Anterior cingulate cortex (tissue), 58 donors: ENCODE data around the gene HTN1.
"Not testable (repeated sequence)": the region's sequence is repeated elsewhere in the genome, so short reads cannot be mapped to it uniquely, and the experiment has no call there.

Source experiments
- DNase-seq, 58 donors: peaks; one replicate each; lab custom pipeline; 2025; lab: John Stamatoyannopoulos, UW

Gene HTN1

DNA sequence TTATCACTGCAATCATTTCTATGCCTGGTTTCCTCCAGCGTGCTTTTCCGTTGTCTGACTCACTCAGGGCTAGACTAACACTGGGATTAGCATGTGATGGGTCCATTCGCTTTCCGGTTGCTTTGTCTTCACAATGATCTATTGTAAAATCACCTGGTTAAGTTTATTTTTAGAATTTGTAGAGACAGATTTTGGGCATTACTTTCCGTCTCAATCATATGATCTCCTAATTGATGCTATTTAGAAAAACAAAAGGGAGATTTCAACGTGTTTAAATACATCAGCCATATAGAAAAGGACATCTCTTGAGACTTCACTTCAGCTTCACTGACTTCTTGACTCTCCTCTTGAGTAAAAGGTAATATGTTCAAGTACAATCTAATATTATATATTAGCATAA is at the start of gene HTN1:
TSS of gene HTN1 (plus strand) at position 301 of the 400 bp plus-strand sequence. CDS start 2,639 bp downstream, outside the sequence.
- not testable (repeated sequence) for DNase-seq

DNA sequence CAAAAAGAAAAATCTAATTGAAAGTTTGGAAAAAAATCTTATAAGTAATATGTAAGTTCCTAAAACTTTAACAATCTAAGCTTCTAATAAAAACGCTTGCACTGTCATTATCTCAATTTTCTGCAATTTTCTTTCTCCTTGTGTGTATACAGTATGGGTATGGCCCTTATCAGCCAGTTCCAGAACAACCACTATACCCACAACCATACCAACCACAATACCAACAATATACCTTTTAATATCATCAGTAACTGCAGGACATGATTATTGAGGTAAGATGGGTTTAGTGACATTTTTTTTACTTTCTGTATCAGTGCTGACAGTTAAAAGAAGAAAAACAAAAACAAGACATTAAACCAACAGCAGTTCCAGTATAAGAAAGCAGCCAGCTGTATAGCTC is 49.5 kb upstream of the HTN1 start:
- DNase-seq: no peak

- DNase-seq: no peak
Observed at GRCh38 chr4:70002507-70002906, 47.7 kb upstream of the HTN1 start.

DNA sequence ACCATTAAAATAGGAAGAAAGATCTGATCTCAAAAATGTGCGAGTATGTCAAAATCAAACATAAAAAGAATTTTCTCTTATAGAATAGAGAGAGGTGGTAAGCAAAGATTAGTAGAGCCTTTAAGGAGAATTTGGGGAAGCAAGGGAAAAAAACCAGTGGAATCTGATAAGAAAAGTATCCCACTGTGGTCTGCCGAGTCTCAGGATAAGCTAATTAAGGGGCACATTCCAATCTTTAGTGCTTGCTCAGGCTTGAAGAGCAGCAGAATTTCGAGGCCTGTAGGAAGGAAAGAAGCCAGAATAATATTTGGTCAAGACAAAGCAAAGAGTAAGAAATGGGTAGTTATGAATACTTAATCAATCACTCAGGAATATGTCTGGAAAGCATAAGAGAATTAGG is 41.5 kb upstream of the HTN1 start:
- DNase-seq: no peak

DNA sequence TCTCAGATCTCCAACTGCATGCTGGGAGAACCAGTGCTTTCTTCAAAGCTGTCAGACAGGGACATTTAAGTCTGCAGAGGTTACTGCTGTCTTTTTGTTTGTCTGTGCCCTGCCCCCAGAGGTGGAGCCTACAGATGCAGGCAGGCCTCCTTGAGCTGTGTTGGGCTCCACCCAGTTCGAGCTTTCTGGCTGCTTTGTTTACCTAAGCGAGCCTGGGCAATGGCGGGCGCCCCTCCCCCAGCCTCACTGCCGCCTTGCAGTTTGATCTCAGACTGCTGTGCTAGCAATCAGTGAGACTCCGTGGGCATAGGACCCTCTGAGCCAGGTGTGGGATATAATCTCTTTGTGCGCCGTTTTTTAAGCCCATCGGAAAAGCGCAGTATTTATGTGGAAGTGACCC is 31.2 kb upstream of the HTN1 start:
- not testable (repeated sequence) for DNase-seq

DNA sequence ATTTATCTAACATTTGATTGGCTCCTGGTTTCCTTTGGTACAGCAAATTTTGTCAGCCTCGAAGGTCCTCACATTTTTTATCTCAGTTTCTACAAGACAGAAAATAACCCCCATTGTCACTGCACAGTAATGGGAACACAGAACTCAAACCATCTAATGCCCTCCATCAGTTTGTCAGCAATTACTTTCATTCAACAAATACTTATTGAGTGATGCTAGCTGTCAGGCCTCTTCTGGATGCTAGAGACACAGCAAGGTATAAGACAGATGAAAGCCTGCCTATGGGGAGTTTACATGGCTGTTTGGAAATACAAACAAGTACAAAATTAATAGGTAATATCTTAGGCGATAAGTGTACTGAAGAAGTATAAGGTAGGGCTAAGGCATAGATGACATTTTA is 27.0 kb upstream of the HTN1 start:
- no peak for DNase-seq

- DNase-seq: no peak
Observed at GRCh38 chr4:70027011-70027410, 23.2 kb upstream of the HTN1 start.

GRCh38 chr4:70028159-70028558 is 22.1 kb upstream of the HTN1 start, which contains the start of gene HTN3:
TSS of gene HTN3 (plus strand) at chr4:70028459. CDS start at chr4:70030741, 2,282 bp downstream.
- not testable (repeated sequence) for DNase-seq

DNA sequence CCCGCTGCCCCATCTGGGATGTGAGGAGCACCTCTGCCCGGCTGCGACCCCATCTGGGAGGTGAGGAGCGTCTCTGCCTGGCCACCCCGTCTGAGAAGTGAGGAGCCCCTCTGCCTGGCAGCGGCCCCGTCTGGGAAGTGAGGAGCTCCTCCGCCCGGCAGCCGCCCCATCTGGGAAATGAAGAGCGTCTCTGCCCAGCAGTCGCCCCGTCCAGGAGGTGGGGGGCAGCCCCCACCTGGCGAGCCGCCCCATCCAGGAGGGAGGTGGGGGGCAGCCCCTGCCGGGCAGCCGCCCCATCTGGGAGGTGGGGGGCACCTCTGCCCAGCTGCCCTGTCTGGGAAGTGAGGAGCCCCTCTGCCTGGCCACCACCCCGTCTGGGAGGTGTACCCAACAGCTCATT is 12.7 kb upstream of the HTN1 start:
- not testable (repeated sequence) for DNase-seq

DNA sequence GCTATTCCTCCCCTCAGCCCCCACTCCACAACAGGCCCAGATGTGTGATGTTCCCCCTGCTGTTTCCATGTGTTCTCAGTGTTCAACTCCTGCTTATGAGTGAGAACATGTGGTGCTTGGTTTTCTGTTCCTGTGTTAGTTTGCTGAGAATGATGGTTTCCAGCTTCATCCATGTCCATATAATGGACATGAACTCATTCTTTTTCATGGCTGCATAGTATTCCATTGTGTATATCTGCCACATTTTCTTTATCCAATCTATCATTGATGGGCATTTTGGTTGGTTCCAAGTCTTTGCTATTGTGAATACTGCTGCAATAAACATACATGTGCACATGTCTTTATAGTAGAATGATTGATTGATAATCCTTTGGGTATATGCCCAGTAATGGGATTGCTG is 10.3 kb upstream of the HTN1 start:
- not testable (repeated sequence) for DNase-seq

- no peak for DNase-seq
Observed at GRCh38 chr4:70041652-70042286, 8.5 kb upstream of the HTN1 start.

GRCh38 chr4:70056534-70056933 is 6.3 kb downstream of the HTN1 start:
- DNase-seq: not testable (repeated sequence)

DNA sequence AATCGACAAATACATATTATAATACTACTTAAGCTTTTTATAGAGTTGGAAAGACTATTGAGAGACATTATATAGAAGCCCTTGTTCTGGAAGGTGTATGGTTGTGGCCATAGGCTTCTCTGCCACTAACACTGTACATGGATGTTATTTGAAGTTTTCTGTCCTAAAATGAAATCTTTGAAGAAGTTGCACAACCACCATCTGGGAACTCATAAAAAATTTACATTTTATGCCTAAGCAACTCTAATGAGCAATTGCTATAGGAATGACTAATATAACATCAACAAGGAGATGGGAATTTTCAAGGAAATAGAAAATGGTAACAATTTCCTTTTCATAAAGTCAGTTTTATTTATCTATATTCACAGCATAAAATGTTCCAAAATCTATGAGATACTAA is 7.4 kb downstream of the HTN1 start:
- no peak for DNase-seq

GRCh38 chr4:70059149-70059548 is 8.9 kb downstream of the HTN1 start:
- no peak for DNase-seq

DNA sequence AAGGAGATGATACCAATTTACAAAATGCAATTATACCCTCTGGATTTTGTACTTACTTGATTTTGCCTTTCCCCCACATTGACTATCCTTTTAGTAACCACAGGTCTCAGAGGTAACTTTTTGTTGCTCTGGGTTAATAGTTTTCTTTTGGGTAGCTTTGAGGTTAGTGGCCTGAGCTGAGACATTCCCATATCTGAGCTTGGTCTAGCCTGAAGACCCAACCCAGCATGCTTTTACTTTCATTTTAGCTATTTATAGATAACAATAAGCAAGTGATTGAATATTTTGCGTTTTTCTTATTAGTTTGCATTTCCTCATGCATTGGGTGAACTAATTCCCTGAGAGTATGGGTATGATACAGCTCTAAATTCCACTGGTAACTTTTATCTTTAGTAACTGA is 11.8 kb downstream of the HTN1 start:
- DNase-seq: no peak

- DNase-seq: no peak
Observed at GRCh38 chr4:70080205-70080604, 30.0 kb downstream of the HTN1 start.

DNA sequence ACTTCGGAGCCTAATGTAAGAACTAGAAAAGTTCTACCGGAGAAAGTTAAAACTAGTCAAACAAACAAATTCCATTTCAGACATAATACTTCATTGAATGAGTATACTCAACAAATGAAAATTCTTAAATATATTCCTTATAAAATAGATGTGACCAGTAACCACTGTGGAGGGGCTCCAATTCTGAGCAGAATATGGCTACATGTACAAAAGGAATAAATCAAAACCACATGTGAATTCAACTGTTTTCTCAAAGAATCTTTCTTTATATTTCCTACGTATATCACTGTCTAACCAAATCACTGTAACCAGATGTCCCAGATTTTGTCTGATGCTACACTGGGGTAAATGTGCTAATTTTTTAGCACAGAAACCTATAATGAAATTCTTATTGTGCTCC is 49.0 kb downstream of the HTN1 start:
- DNase-seq: no peak
